GM19438 (cell line): ENCODE results near the gene TRAPPC1.

ENCODE experiments used
- ATAC-seq: cut with Tn5 transposase; IDR thresholded peaks from one replicate; pipeline ENCODE4 v1.9.1; 2021; ENCODE audit warnings: low read depth; ENCODE audit not compliant: unreplicated experiment

The TRAPPC1 gene

GRCh38 chr17:7943291-7943690 is 11.5 kb upstream of the TRAPPC1 start:
- no peak for ATAC-seq

- no peak for ATAC-seq
Measured at GRCh38 chr17:7940743-7941142, 9.0 kb upstream of the TRAPPC1 start.

GRCh38 chr17:7940034-7940433 is 8.3 kb upstream of the TRAPPC1 start:
- no peak for ATAC-seq

GRCh38 chr17:7935859-7936258 is 4.1 kb upstream of the TRAPPC1 start:
- ATAC-seq = no peak

GRCh38 chr17:7932949-7933348 is 1.2 kb upstream of the TRAPPC1 start:
- ATAC-seq = no peak

- ATAC-seq = no peak
Measured at GRCh38 chr17:7932483-7932891, 741 bp upstream of the TRAPPC1 start.

- ATAC-seq = peak; percentile 4
Measured at GRCh38 chr17:7930841-7931631, 710 bp downstream of the TRAPPC1 start.

GRCh38 chr17:7929158-7930023 is 2.4 kb downstream of the TRAPPC1 start, which contains the start of gene KCNAB3:
KCNAB3 (minus strand) TSS chr17:7929856; CDS start chr17:7929435, 421 bp downstream.
- ATAC-seq = no peak

GRCh38 chr17:7927596-7927995 is 4.2 kb downstream of the TRAPPC1 start:
- no peak for ATAC-seq

GRCh38 chr17:7922845-7923628 is 8.7 kb downstream of the TRAPPC1 start:
- no peak for ATAC-seq

- ATAC-seq = no peak
Measured at GRCh38 chr17:7922269-7922844, 9.4 kb downstream of the TRAPPC1 start.

GRCh38 chr17:7916808-7917207 is 14.9 kb downstream of the TRAPPC1 start:
- no peak for ATAC-seq

GRCh38 chr17:7916385-7916682 is 15.4 kb downstream of the TRAPPC1 start:
- no peak for ATAC-seq

GRCh38 chr17:7915611-7916384 is 15.9 kb downstream of the TRAPPC1 start, which contains the start of gene RNF227:
RNF227 (minus strand) TSS chr17:7916289; CDS start chr17:7916195, 94 bp downstream.
- ATAC-seq = peak; percentile 78

- no peak for ATAC-seq
Measured at GRCh38 chr17:7915179-7915610, 16.6 kb downstream of the TRAPPC1 start.

GRCh38 chr17:7912927-7913524 is 18.7 kb downstream of the TRAPPC1 start:
- ATAC-seq = no peak

- no peak for ATAC-seq
Measured at GRCh38 chr17:7911116-7911515, 20.6 kb downstream of the TRAPPC1 start.

GRCh38 chr17:7910711-7911110 is 21.0 kb downstream of the TRAPPC1 start:
- no peak for ATAC-seq

- no peak for ATAC-seq
Measured at GRCh38 chr17:7910281-7910680, 21.5 kb downstream of the TRAPPC1 start.
